GM12878 (cell line): ENCODE data around the gene PLXNA4. TPM values are rescaled to one million over a fixed set of nuclear protein-coding genes. Genes with fewer than 3 reads are reported as not detected.

Experiments
- ATAC-seq: fragments of 200-7000 bp; cut with Tn5 transposase; 3 replicates; pipeline ENCODE4 v1.9.1; 2020; ENCODE audit warnings: mild to moderate bottlenecking, moderate library complexity
- BruUV-seq: library from RNA; stranded (reverse); fragments of 400-500 nt; replicated peaks from 2 replicates; lab custom pipeline; 2021; lab: Mats Ljungman, UMichigan
- CTCF ChIA-PET: fragments of 300-600 bp; sonication (Branson Sonifier 250); formaldehyde crosslinking; extraction: SDS; loops from one replicate; lab custom pipeline; 2021; ENCODE audit warnings: inconsistent platforms; lab: Yijun Ruan, JAX
- POLR2A ChIA-PET: fragments of 350-600 bp; formaldehyde crosslinking; extraction: SDS; loops from one replicate; lab custom pipeline; 2021; ENCODE audit warnings: inconsistent platforms; lab: Charles Lee
- RAD21 ChIA-PET: fragments of 300-600 bp; sonication (Branson Sonifier 250); formaldehyde crosslinking; loops from one replicate; lab custom pipeline; 2023; ENCODE audit warnings: antibody characterized with exemption; ENCODE audit not compliant: unreplicated experiment; lab: Charles Lee
- SMC1A ChIA-PET: fragments of 300-600 bp; sonication (Branson Sonifier 250); formaldehyde crosslinking; loops from one replicate; lab custom pipeline; 2023; ENCODE audit not compliant: unreplicated experiment, uncharacterized antibody; lab: Charles Lee
- DNase-seq: peaks from one replicate; pipeline ENCODE4 v3.0.0-alpha.2; 2011; ENCODE audit warnings: low read depth, low spot score
- FAIRE-seq: peaks from 3 replicates; lab custom pipeline; 2011; peaks lifted over from hg19 to GRCh38; lab: Jason Lieb, UNC
- H2AFZ ChIP-seq: 2 replicates; pipeline ENCODE4 v1.6.0; 2011; ENCODE audit warnings: low read depth, low read length, control low read depth; ENCODE audit not compliant: control insufficient read depth
- H3K27ac ChIP-seq: 2 replicates; pipeline ENCODE4 v1.5.1; 2011; ENCODE audit warnings: control low read depth; ENCODE audit not compliant: control insufficient read depth, insufficient read depth
- H3K27me3 ChIP-seq, 2 experiments: replicated peaks in 1 of 2; 2 replicates each; pipeline versions ENCODE4 v1.6.0 to v1.6.1; 2011; ENCODE audit warnings: low read length in 1 of 2; ENCODE audit not compliant: control insufficient read depth in 2 of 2, insufficient read depth in 2 of 2
- H3K36me3 ChIP-seq, 2 experiments: 2 replicates each; pipeline ENCODE4 v1.5.1; 2011; ENCODE audit warnings: low read length in 1 of 2; ENCODE audit not compliant: control insufficient read depth in 2 of 2, insufficient read depth in 2 of 2
- H3K4me1 ChIP-seq: 2 replicates; pipeline ENCODE4 v1.6.1; 2011; ENCODE audit warnings: mild to moderate bottlenecking, low read length, moderate library complexity, mixed read lengths; ENCODE audit not compliant: control insufficient read depth, insufficient read depth
- H3K4me2 ChIP-seq: 2 replicates; pipeline ENCODE4 v1.6.0; 2011; ENCODE audit warnings: control low read depth; ENCODE audit not compliant: control insufficient read depth, insufficient read depth
- H3K4me3 ChIP-seq: fragments of 200-600 bp; sonication (generic); 2 replicates; pipeline ENCODE4 v1.5.1; 2016
- H3K79me2 ChIP-seq: 2 replicates; pipeline ENCODE4 v1.6.0; 2011; ENCODE audit warnings: low read length; ENCODE audit not compliant: control insufficient read depth, insufficient read depth
- H3K9ac ChIP-seq: 2 replicates; pipeline ENCODE4 v1.8.0; 2011; ENCODE audit warnings: low read length, control low read depth, mixed read lengths; ENCODE audit not compliant: control insufficient read depth, insufficient read depth
- H3K9me3 ChIP-seq: replicated peaks from 3 replicates; pipeline ENCODE4 v1.5.1; 2011; ENCODE audit warnings: mild to moderate bottlenecking, low read length; ENCODE audit not compliant: control insufficient read depth, insufficient read depth
- H4K20me1 ChIP-seq: 2 replicates; pipeline ENCODE4 v1.6.0; 2011; ENCODE audit not compliant: control insufficient read depth, insufficient read depth
- CHD4 ChIP-seq: fragments of 200-600 bp; sonication (generic); IDR thresholded peaks from 2 replicates; pipeline ENCODE4 v1.6.1; 2016; ENCODE audit warnings: mild to moderate bottlenecking
- CREM ChIP-seq: IDR thresholded peaks from 2 replicates; pipeline ENCODE4 v1.6.1; 2014; ENCODE audit warnings: antibody characterized with exemption, low read depth
- DPF2 ChIP-seq: fragments of 450-650 bp; IDR thresholded peaks from 2 replicates; pipeline ENCODE4 v1.6.1; 2017; ENCODE audit warnings: mild to moderate bottlenecking
- EGR1 ChIP-seq, 2 experiments: IDR thresholded peaks; 1 replicate in 1 of 2; 2 replicates in 1 of 2; pipeline ENCODE4 v1.6.1; 2011 to 2012; ENCODE audit warnings: low read depth in 2 of 2, low read length in 2 of 2, borderline replicate concordance in 1 of 2, mild to moderate bottlenecking in 1 of 2, moderate library complexity in 1 of 2
- FOXK2 ChIP-seq: fragments of 450-650 bp; IDR thresholded peaks from 2 replicates; pipeline ENCODE4 v1.6.1; 2017; ENCODE audit warnings: mild to moderate bottlenecking, moderate library complexity
- HDAC2 ChIP-seq: fragments of 200-600 bp; sonication (generic); IDR thresholded peaks from 2 replicates; pipeline ENCODE4 v1.6.1; 2017
- PAX8 ChIP-seq: fragments of 450-650 bp; IDR thresholded peaks from 2 replicates; pipeline ENCODE4 v1.6.1; 2017; ENCODE audit warnings: mild to moderate bottlenecking, moderate library complexity
- POLR2A ChIP-seq: IDR thresholded peaks from 2 replicates; pipeline ENCODE4 v1.6.1; 2011; ENCODE audit warnings: low read depth, mild to moderate bottlenecking, low read length
- TBL1XR1 ChIP-seq: IDR thresholded peaks from 2 replicates; pipeline ENCODE4 v1.6.1; 2012; ENCODE audit warnings: low read depth, low read length, improper control_type of control experiment
- WRNIP1 ChIP-seq: IDR thresholded peaks from 2 replicates; pipeline ENCODE4 v1.6.1; 2011; ENCODE audit warnings: low read depth, low read length, improper control_type of control experiment, borderline replicate concordance
- WGBS: methylation state at CpG from one replicate; pipeline ENCODE4 v1.1.6; 2016; ENCODE audit warnings: low lambda C conversion rate; ENCODE audit not compliant: insufficient replicate concordance, insufficient coverage; ENCODE audit errors: missing lambda C conversion rate; 5-methylcytosine and 5-hydroxymethylcytosine counted together
- in situ Hi-C: fragments of 300-500 bp; cut with MboI; formaldehyde crosslinking; loops from 9 replicates; pipeline ENCODE4 v1.14.3; 2018; ENCODE audit warnings: mixed read lengths
- intact Hi-C: fragments of 100-400 bp; cut with micrococcal nuclease; formaldehyde crosslinking; loops from one replicate; pipeline ENCODE4 v1.14.2; 2022; ENCODE audit not compliant: unreplicated experiment
- polyA plus RNA-seq, 11 experiments: library from polyadenylated mRNA; depleted of rRNA in 4 of 11; unstranded in 6 of 11; stranded (reverse) in 5 of 11; fragments of >200 nt; fragmentation: Nextera tagmentation in 4 of 11; fragmentation: Illumina TruSeq in 1 of 11; extraction: Ambion mirVana in 4 of 11; extraction: Trizol in 1 of 11; gene quantifications; 1 replicate in 1 of 11; 2 replicates in 10 of 11; pipeline versions ENCODE4 v1.2.1 to v1.2.3, GENCODE V29; 2011 to 2016; ENCODE audit warnings: inconsistent platforms in 2 of 11, missing spikeins in 2 of 11, low read depth in 1 of 11
- total RNA-seq, 4 experiments: library from RNA; depleted of rRNA in 3 of 4; stranded (reverse); fragments of >200 nt in 3 of 4; fragmentation: Illumina TruSeq in 1 of 4; extraction: Trizol in 1 of 4; gene quantifications; 2 replicates each; pipeline versions ENCODE4 v1.2.1 to v1.2.3, GENCODE V29; 2013 to 2021

PLXNA4 gene
- total and polyA plus RNA-seq, 10 of the 15 experiments (the other 5 are each of a cell fraction or from before 2014, with no cell fraction given): 0.03 TPM; not detected in 9

DNA sequence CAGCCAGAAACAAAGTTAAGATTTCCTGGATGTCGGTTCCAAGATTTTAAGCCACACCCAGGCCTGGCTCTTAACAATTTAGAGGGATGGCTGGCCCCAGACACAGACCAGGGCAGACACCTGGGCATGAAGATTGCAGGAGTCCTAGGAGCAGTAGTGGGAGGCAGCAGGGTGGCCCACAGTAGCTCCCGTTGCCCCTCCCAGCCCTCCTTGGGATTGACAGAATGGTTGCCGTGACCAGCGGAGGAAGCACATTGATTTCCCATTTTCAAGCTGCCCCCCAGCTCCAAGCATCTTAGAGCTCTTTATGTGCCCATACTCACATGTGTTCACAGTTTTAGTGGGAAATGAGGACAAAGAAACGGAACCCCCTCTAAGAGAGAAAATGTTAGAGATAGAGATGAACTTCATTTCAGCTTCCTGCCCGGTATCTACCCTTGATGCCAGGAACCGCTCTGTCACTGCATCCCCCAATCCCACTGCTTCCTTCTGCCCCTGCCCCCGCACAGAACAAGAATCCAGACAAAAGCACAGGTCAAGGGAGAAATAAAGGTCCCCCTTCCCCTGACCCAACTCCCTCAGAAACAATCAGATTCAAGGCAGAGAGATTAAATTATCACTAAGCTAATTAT lies 101.1 kb downstream of the PLXNA4 start:
- H3K27me3 ChIP-seq: peaks cover 4 to 6% of the 10 kb centered on the region in 2 experiments; a peak in 3 of 4 replicates
- no peak overlapping the region for H2AFZ ChIP-seq
- no peak overlapping the region for H3K9ac ChIP-seq
- H3K27ac ChIP-seq: no peak overlapping the region
- no peak for TF ChIP-seq PAX8
- TF ChIP-seq TBL1XR1: no peak
- TF ChIP-seq HDAC2: no peak
- TF ChIP-seq POLR2A: no peak
- TF ChIP-seq WRNIP1: no peak
- TF ChIP-seq CHD4: no peak
- no peak for TF ChIP-seq EGR1 (IDR thresholded peaks at IDR 0.05; ENCODE audit: borderline replicate concordance in 1 of 2, low read depth in 2 of 2, low read length in 2 of 2)
- no peak for TF ChIP-seq DPF2
- TF ChIP-seq FOXK2: no peak
- no peak for TF ChIP-seq CREM
- no peaks in the 10 kb centered on the region for H3K4me1 ChIP-seq
- intact Hi-C loops: no loop called here
- no peaks in the 10 kb centered on the region for H3K79me2 ChIP-seq
- no peak for FAIRE-seq
- RAD21 ChIA-PET: no interaction called here
- H3K36me3 ChIP-seq: no peaks in the 10 kb centered on the region
- CTCF ChIA-PET: no interaction called here
- no peak overlapping the region for H3K4me3 ChIP-seq
- ATAC-seq: no peak
- H3K4me2 ChIP-seq: no peak overlapping the region
- no peaks in the 10 kb centered on the region for H4K20me1 ChIP-seq
- no peak for DNase-seq
- H3K9me3 ChIP-seq: no peaks in the 10 kb centered on the region
- 20% methylated on average over 8 of the region's 8 CpGs for WGBS
- POLR2A ChIA-PET: no interaction called here
- no TSS peak for BruUV-seq
- SMC1A ChIA-PET: no interaction called here
- in situ Hi-C loops: no loop called here
